Measurements from ENCODE around the gene TENT4A.

The TENT4A gene

GRCh38 chr5:6700685-6701355 is 12.4 kb upstream of the TENT4A start:
- no peak for DNase-seq

- DNase-seq: no peak
Measured at GRCh38 chr5:6701491-6701890, 11.7 kb upstream of the TENT4A start.

GRCh38 chr5:6702633-6703032 is 10.6 kb upstream of the TENT4A start:
- DNase-seq: no peak

GRCh38 chr5:6703806-6704205 is 9.4 kb upstream of the TENT4A start:
- no peak for DNase-seq

- no peak for DNase-seq
Measured at GRCh38 chr5:6704361-6704851, 8.8 kb upstream of the TENT4A start.

GRCh38 chr5:6705088-6705487 is 8.1 kb upstream of the TENT4A start:
- DNase-seq: no peak

- DNase-seq: no peak
Measured at GRCh38 chr5:6705959-6706358, 7.3 kb upstream of the TENT4A start.

- no peak for DNase-seq
Measured at GRCh38 chr5:6707852-6708251, 5.4 kb upstream of the TENT4A start.

- no peak for DNase-seq
Measured at GRCh38 chr5:6708814-6709213, 4.4 kb upstream of the TENT4A start.

GRCh38 chr5:6710070-6710469 is 3.2 kb upstream of the TENT4A start:
- DNase-seq: no peak

- DNase-seq: peak in 1 of 2 donors; percentile 15
Measured at GRCh38 chr5:6710551-6711318, 2.5 kb upstream of the TENT4A start.

- DNase-seq: peak in 1 of 2 donors; percentile 16
Measured at GRCh38 chr5:6711409-6712141, 1.7 kb upstream of the TENT4A start.

GRCh38 chr5:6712142-6712576 is 1.1 kb upstream of the TENT4A start:
- DNase-seq: peak; percentile 57 to 58

- peak; percentile 96 to 97 for DNase-seq
Measured at GRCh38 chr5:6712577-6713273, 507 bp upstream of the TENT4A start.

- DNase-seq: peak; percentile 39 to 46
Measured at GRCh38 chr5:6714226-6715041, 1.2 kb downstream of the TENT4A start.

GRCh38 chr5:6715271-6715670 is 2.0 kb downstream of the TENT4A start:
- peak in 1 of 2 donors; percentile 17 for DNase-seq

- DNase-seq: peak in 1 of 2 donors; percentile 21
Measured at GRCh38 chr5:6715758-6716628, 2.8 kb downstream of the TENT4A start.

GRCh38 chr5:6716629-6717149 is 3.5 kb downstream of the TENT4A start:
- DNase-seq: peak in 1 of 2 donors; percentile 14

GRCh38 chr5:6717247-6717646 is 4.0 kb downstream of the TENT4A start:
- peak in 1 of 2 donors; percentile 12 for DNase-seq

GRCh38 chr5:6717687-6718086 is 4.5 kb downstream of the TENT4A start:
- peak in 1 of 2 donors; percentile 13 for DNase-seq

All from stimulated activated CD4-positive, alpha-beta T cell treated with anti-CD3 and anti-CD28 coated beads, Interleukin-2, amount 100 ng/mL, for 24 hours (primary cell).